NCI-H1417 treated with DMSO at 0.1 percent for 48 hours (cell line): ENCODE data around the gene ZNF365.

Experiments used
- DNase-seq: peaks from one replicate; lab custom pipeline; 2025; lab: John Stamatoyannopoulos, UW

Gene ZNF365

GRCh38 chr10:62422068-62422590 is 48.0 kb downstream of the ZNF365 start:
- DNase-seq, result no peak

- no peak for DNase-seq
These were observed 49.9 kb downstream of the ZNF365 start for GRCh38 chr10:62424026-62424425.

- DNase-seq, result no peak
These were observed 51.9 kb downstream of the ZNF365 start for GRCh38 chr10:62426086-62426485.

GRCh38 chr10:62426600-62426999 is 52.4 kb downstream of the ZNF365 start:
- DNase-seq, result no peak

GRCh38 chr10:62430881-62431280 is 56.7 kb downstream of the ZNF365 start:
- no peak for DNase-seq

GRCh38 chr10:62433181-62433692 is 59.1 kb downstream of the ZNF365 start:
- no peak for DNase-seq

- no peak for DNase-seq
These were observed 59.7 kb downstream of the ZNF365 start for GRCh38 chr10:62433901-62434300.

- no peak for DNase-seq
These were observed 63.5 kb downstream of the ZNF365 start for GRCh38 chr10:62437696-62438095.

GRCh38 chr10:62442006-62442405 is 67.8 kb downstream of the ZNF365 start:
- DNase-seq, result no peak

GRCh38 chr10:62442894-62443669 is 68.9 kb downstream of the ZNF365 start:
- no peak for DNase-seq

- no peak for DNase-seq
These were observed 69.7 kb downstream of the ZNF365 start for GRCh38 chr10:62443866-62444265.

- no peak for DNase-seq
These were observed 72.5 kb downstream of the ZNF365 start for GRCh38 chr10:62446627-62447026.

GRCh38 chr10:62450912-62451610 is 76.9 kb downstream of the ZNF365 start:
- no peak for DNase-seq

GRCh38 chr10:62451611-62451975 is 77.4 kb downstream of the ZNF365 start:
- DNase-seq, result no peak
